Activated effector memory CD4-positive, alpha-beta T cell treated with Interleukin-2 at 50 U/mL for 16 hours (primary cell): Measurements from ENCODE around the gene PGM5.
"Not testable (repeated sequence)": the region's sequence is repeated elsewhere in the genome, so short reads cannot be mapped to it uniquely, and the experiment has no call there.

Experiments
- DNase-seq: peaks from one replicate; pipeline ENCODE4 v3.0.0-alpha.2; 2020

The PGM5 gene

DNA sequence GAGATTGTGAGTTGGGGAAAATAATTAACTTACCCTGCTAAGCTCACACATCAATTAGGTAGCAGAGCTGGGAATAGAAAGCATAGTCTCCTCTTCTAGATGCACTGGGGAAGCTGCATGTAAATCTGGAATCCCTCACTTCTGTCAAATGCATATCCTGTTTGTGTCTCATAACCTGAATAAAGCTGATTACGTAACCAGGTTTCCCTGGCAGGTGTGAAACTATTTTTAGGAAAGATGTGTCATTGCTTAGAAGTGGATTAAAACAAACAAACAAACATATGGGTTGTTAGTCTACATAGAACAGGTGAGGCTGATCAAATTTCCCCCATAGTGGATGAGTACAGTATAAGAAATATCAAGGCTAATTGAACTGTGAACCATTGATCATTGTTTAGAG, 27.5 kb downstream of the PGM5 start:
- not testable (repeated sequence) for DNase-seq

- DNase-seq, result not testable (repeated sequence)
Measured at GRCh38 chr9:68389558-68389957, 33.1 kb downstream of the PGM5 start.

- DNase-seq, result not testable (repeated sequence)
Measured at GRCh38 chr9:68390737-68391136, 34.3 kb downstream of the PGM5 start.

GRCh38 chr9:68396411-68397094, 40.1 kb downstream of the PGM5 start:
- DNase-seq, result not testable (repeated sequence)

DNA sequence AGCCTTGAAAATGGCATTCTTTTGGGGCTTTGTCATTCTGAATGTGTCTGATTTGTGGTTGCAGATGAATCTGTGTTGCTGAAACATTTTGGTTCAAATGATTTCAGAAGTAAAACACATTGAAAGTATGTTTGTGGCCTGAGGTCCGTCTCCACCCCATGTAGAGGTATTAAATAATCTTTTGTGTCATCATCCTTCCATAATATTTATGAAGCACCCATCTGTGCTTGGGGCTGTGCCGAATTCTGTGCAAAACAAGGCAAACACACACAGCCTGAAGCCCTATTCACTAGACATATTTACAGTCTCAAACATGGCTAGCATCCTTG, 40.6 kb downstream of the PGM5 start:
- DNase-seq, result not testable (repeated sequence)

DNA sequence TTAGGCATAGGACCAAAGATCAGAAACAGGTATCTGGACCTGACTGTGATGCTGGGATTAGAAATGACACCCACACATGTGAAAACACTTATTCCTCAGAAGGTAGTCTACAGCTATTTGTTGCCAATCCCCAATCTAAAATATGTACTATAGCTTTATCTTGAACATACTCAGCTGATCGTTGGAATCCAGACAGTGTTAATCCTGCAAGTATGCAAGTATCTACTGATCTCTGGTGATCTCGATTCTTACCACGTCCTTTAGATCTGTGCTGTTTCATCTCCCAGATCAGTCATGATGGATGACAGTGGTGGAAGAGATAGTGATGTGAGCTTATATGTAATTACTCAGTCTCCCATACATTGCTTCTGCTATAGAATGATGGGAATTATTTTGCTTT, 41.4 kb downstream of the PGM5 start:
- DNase-seq, result not testable (repeated sequence)

DNA sequence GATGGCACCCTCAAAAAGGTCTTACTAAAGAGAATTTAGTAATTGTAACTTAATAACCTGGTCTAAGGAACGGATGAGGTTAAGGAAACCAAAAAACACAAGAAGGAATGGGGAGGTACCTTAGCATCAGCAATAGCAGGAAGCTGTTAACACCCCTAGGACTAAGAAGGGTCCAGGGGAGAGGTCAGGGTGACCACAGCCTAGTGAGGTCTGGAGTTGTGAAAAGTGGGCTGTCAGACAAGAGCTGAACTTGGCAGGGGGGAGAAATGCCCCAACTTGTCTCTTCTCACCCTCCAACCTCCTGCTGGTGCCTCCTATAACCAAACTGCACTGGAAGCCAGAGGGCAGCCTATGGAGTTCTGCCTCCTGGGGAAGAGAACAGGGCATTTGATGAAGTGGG, 41.9 kb downstream of the PGM5 start:
- DNase-seq, result not testable (repeated sequence)

- DNase-seq, result not testable (repeated sequence)
Measured at GRCh38 chr9:68404421-68405185, 48.2 kb downstream of the PGM5 start.

DNA sequence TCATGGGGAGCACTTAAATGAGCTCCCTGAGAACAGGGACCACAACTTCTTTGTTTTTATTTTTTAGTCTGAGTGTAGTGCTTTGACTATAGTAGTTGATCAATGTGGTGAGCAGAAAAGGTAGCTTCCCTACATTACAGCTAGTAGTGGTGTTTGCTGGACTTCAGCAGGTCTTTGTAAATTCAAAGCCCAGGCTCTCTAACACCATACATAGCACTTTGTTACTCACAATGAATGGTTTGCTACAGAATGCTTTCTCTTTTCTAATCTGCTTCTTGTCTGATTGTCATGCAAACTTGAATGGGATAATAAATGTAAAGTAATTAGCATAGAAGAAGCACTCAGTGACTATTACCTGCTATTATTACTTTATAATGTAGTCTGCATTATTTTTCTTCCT, 55.5 kb downstream of the PGM5 start:
- not testable (repeated sequence) for DNase-seq

GRCh38 chr9:68412754-68413153, 56.3 kb downstream of the PGM5 start:
- not testable (repeated sequence) for DNase-seq

GRCh38 chr9:68415065-68415464, 58.7 kb downstream of the PGM5 start:
- not testable (repeated sequence) for DNase-seq

GRCh38 chr9:68416936-68417564, 60.6 kb downstream of the PGM5 start:
- DNase-seq, result no peak

DNA sequence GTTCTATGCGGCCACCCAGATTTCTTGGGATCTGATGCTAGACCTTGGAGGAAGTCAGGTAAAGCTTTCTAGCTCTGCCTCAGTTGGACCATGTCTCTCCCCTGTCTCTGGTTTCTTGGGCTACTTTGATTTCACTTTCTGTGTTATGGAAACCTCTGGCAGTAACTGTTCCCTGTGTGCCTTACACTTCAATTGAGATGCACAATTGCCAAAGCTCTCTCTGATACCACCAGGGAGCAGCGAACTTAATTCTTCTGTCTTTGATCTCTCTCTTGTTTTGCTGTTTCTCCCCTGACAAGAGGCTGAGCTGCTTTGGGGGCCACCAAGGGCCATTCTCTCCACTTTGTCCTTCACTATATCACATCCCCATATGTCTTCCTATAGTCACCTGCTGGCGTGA, 61.4 kb downstream of the PGM5 start:
- no peak for DNase-seq

- DNase-seq, result no peak
Measured at GRCh38 chr9:68418259-68418845, 61.9 kb downstream of the PGM5 start.

GRCh38 chr9:68419901-68420300, 63.5 kb downstream of the PGM5 start:
- DNase-seq, result no peak

DNA sequence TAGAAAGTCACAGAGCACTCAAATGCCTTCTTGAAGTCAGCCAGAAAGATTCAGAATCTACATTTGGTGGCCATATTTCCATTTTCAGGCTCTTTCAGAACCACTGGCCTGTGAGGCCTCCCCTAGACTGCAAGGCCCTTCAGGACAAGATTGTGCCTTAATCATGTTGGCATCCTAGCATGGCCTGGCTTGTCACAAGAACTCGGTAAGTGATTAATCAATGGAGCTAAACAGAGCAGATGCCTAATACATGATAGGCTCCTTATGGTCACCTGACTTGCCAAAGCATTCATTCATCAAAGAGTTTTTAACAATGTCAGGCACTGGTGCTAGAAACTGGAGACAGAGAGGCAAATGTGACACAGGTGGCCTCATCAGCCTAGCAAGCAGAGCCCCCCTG, 70.3 kb downstream of the PGM5 start:
- DNase-seq, result no peak

DNA sequence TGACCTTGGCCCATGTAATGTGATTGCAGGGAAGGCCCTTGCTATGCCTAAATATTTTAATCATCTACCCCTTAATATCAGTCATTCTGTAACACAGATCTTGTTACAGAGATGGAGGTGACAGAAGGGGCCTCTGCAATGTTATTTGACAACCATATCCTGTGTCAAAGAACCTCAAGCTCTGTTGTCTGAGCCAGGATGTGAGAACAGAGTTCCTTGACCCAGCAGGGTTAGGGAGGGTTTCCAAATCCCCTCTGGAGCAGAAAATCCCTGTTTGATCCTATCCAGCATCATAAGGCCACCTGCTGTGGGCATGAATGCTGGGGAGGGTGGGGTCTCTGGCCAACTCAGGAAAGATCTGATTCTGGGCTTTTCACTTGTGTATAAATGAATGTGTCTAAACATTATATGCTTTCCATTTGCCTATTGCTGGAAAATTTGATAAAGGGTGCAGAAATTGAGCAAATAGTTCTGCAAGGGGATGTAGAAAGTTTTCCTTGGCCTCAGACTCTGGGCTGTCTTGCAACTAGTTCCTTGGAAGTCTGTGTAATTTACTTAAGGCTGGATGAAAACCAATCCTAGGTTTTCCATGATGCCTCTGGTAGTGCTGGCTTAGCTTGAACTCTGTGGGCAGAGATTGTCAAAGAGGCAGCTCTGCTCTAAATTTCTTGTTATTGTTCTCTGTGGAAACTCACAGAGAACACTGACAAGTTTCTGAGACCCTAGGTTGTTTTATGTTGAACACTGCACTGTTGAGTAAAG, 71.0 kb downstream of the PGM5 start:
- no peak for DNase-seq

DNA sequence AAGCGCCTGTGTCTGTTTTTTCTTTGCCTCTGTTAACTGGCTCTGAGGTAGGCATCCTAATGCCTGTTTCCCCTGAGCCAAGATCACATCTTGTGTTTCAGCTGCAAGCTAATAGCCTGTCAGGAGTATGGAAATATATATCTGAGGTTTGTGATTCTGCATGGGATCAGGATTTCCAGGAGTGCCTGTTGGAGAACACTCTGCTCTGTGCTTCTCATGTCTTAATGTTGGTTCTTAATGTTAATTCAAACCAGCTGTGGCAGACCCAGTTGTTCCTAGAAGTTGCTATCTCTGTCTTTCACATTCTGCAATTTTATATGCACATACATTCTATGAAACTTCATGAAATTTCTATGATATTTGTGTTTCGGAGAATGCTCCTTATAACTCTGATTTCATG, 72.1 kb downstream of the PGM5 start:
- DNase-seq, result no peak

- DNase-seq, result no peak
Measured at GRCh38 chr9:68429631-68430030, 73.2 kb downstream of the PGM5 start.

GRCh38 chr9:68431307-68431706, 74.9 kb downstream of the PGM5 start:
- DNase-seq, result no peak

GRCh38 chr9:68433531-68434110, 77.2 kb downstream of the PGM5 start:
- DNase-seq, result no peak

GRCh38 chr9:68437785-68438184, 81.4 kb downstream of the PGM5 start:
- no peak for DNase-seq

DNA sequence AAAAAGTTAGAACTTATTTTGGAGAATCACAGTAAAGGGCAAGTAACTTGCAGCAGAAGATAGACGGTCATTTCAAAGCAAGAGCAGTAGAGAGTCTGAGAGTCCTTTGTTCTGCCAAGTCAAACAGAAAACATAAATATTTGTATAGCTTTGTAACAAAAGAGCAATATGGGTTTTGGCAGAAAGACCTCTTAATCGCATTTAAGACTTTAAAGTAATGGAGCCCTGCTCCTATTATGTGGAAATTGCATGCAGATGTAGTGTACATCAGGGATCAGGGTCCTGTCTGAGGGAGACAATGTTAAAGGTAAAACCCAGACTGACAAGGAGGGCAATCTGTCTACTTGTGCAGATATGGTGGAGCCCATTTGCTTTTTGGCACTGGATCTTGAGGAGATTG, 87.2 kb downstream of the PGM5 start:
- no peak for DNase-seq
